ENCODE measurements around the gene PLAC1. TPM values are rescaled to one million over a fixed set of nuclear protein-coding genes. Genes with fewer than 3 reads are reported as not detected.

Gene PLAC1
- total RNA-seq, 1 donor, result 0.27 TPM

- DNase-seq (ENCODE audit: low read depth in 2 of 3, low spot score in 2 of 3), result no peak
Observed at GRCh38 chrX:134592303-134592702, 66.0 kb downstream of the PLAC1 start.

- no peak for DNase-seq (ENCODE audit: low read depth in 2 of 3, low spot score in 2 of 3)
Observed at GRCh38 chrX:134591502-134591901, 66.8 kb downstream of the PLAC1 start.

GRCh38 chrX:134588806-134589205 is 69.5 kb downstream of the PLAC1 start:
- DNase-seq (ENCODE audit: low read depth in 2 of 3, low spot score in 2 of 3), result no peak

GRCh38 chrX:134580907-134581306 is 77.4 kb downstream of the PLAC1 start:
- DNase-seq (ENCODE audit: low read depth in 2 of 3, low spot score in 2 of 3), result no peak

- DNase-seq (ENCODE audit: low read depth in 2 of 3, low spot score in 2 of 3), result no peak
Observed at GRCh38 chrX:134573683-134574035, 84.6 kb downstream of the PLAC1 start.

GRCh38 chrX:134572816-134573682 is 85.2 kb downstream of the PLAC1 start:
- DNase-seq (ENCODE audit: low read depth in 2 of 3, low spot score in 2 of 3), result no peak

- no peak for DNase-seq (ENCODE audit: low read depth in 2 of 3, low spot score in 2 of 3)
Observed at GRCh38 chrX:134571796-134572195, 86.5 kb downstream of the PLAC1 start.

GRCh38 chrX:134570899-134571298 is 87.4 kb downstream of the PLAC1 start:
- peak in 1 of 3 donors; percentile 5 for DNase-seq (ENCODE audit: low read depth in 2 of 3, low spot score in 2 of 3)

- no peak for DNase-seq (ENCODE audit: low read depth in 2 of 3, low spot score in 2 of 3)
Observed at GRCh38 chrX:134570509-134570846, 87.8 kb downstream of the PLAC1 start.

GRCh38 chrX:134569306-134569705 is 89.0 kb downstream of the PLAC1 start:
- no peak for DNase-seq (ENCODE audit: low read depth in 2 of 3, low spot score in 2 of 3)

GRCh38 chrX:134568285-134569016 is 89.8 kb downstream of the PLAC1 start:
- DNase-seq (ENCODE audit: low read depth in 2 of 3, low spot score in 2 of 3), result no peak

- DNase-seq (ENCODE audit: low read depth in 2 of 3, low spot score in 2 of 3), result no peak
Observed at GRCh38 chrX:134566506-134566905, 91.8 kb downstream of the PLAC1 start.

- no peak for DNase-seq (ENCODE audit: low read depth in 2 of 3, low spot score in 2 of 3)
Observed at GRCh38 chrX:134562002-134562401, 96.3 kb downstream of the PLAC1 start.

GRCh38 chrX:134558133-134558532 is 100.1 kb downstream of the PLAC1 start:
- DNase-seq (ENCODE audit: low read depth in 2 of 3, low spot score in 2 of 3), result no peak

GRCh38 chrX:134554291-134554690 is 104.0 kb downstream of the PLAC1 start:
- no peak for DNase-seq (ENCODE audit: low read depth in 2 of 3, low spot score in 2 of 3)

GRCh38 chrX:134552351-134552750 is 105.9 kb downstream of the PLAC1 start:
- no peak for DNase-seq (ENCODE audit: low read depth in 2 of 3, low spot score in 2 of 3)

- no peak for DNase-seq (ENCODE audit: low read depth in 2 of 3, low spot score in 2 of 3)
Observed at GRCh38 chrX:134551376-134552048, 106.8 kb downstream of the PLAC1 start.

- peak in 1 of 3 donors; percentile 40 for DNase-seq (ENCODE audit: low read depth in 2 of 3, low spot score in 2 of 3)
Observed at GRCh38 chrX:134548257-134549201, 109.7 kb downstream of the PLAC1 start.

GRCh38 chrX:134547047-134547679 is 111.1 kb downstream of the PLAC1 start:
- no peak for DNase-seq (ENCODE audit: low read depth in 2 of 3, low spot score in 2 of 3)

- no peak for DNase-seq (ENCODE audit: low read depth in 2 of 3, low spot score in 2 of 3)
Observed at GRCh38 chrX:134546187-134546586, 112.1 kb downstream of the PLAC1 start.

All from hematopoietic multipotent progenitor cell (in vitro differentiated cells).